Gastroesophageal sphincter (tissue), 3 donors: ENCODE data around the gene PCDH12.

Source experiments
- EP300 ChIP-seq: sonication (generic); formaldehyde crosslinking; IDR thresholded peaks from one replicate; pipeline ENCODE4 v1.6.1; 2017; ENCODE audit warnings: antibody characterized with exemption, mild to moderate bottlenecking
- POLR2A ChIP-seq, 2 donors: fragments of 450-650 bp; IDR thresholded peaks; one replicate each; pipeline ENCODE4 v1.6.1; 2017; ENCODE audit warnings: antibody characterized with exemption in 2 of 2, mild to moderate bottlenecking in 2 of 2, moderate library complexity in 1 of 2
- POLR2AphosphoS5 ChIP-seq: sonication (generic); formaldehyde crosslinking; IDR thresholded peaks from one replicate; pipeline ENCODE4 v1.6.1; 2017; ENCODE audit warnings: antibody characterized with exemption
- TF ChIP-seq, protein P1 (sequence below), 4 experiments: fragments of 200-600 bp in 2 of 4; fragments of 450-650 bp in 2 of 4; sonication (generic) in 1 of 4; IDR thresholded peaks; one replicate each; pipeline ENCODE4 v1.5.1; 2017 to 2019; ENCODE audit warnings: antibody characterized with exemption in 4 of 4, mild to moderate bottlenecking in 2 of 4, moderate library complexity in 2 of 4

DNA sequence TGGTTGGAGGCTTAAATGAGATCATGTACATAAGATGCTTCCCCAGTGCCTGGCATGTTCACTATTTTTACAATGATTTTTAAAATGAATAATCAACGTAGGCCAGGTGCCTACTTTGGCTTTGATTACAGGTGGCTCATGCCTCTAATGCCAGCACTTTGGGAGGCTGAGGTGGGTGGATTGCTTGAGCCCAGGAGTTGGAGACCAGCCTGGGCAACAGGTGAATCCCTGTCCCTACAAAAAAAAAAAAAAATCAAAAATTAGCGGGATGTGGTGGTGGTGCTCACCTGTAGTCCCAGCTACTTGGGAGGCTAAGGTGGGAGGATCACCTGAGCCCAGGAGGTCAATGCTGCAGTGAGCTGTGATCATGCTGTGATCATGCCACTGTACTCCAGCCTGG lies 9.2 kb downstream of the PCDH12 start:
- TF ChIP-seq POLR2A (IDR thresholded peaks at IDR 0.05), result no peak
- no peak for TF ChIP-seq POLR2AphosphoS5
- TF ChIP-seq, protein P1, sequence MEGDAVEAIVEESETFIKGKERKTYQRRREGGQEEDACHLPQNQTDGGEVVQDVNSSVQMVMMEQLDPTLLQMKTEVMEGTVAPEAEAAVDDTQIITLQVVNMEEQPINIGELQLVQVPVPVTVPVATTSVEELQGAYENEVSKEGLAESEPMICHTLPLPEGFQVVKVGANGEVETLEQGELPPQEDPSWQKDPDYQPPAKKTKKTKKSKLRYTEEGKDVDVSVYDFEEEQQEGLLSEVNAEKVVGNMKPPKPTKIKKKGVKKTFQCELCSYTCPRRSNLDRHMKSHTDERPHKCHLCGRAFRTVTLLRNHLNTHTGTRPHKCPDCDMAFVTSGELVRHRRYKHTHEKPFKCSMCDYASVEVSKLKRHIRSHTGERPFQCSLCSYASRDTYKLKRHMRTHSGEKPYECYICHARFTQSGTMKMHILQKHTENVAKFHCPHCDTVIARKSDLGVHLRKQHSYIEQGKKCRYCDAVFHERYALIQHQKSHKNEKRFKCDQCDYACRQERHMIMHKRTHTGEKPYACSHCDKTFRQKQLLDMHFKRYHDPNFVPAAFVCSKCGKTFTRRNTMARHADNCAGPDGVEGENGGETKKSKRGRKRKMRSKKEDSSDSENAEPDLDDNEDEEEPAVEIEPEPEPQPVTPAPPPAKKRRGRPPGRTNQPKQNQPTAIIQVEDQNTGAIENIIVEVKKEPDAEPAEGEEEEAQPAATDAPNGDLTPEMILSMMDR (IDR thresholded peaks at IDR 0.05), result no peak
- no peak for TF ChIP-seq EP300
